ENCODE data around the gene TAF7.
"Not testable (repeated sequence)": the region's sequence is repeated elsewhere in the genome, so short reads cannot be mapped to it uniquely, and the experiment has no call there.

Gene TAF7

GRCh38 chr5:141328231-141328630 lies 7.6 kb upstream of the TAF7 start:
- no peak for TF ChIP-seq CTCF (IDR thresholded peaks at IDR 0.05)
- no peak for TF ChIP-seq ZFX (IDR thresholded peaks at IDR 0.05; ENCODE audit: borderline replicate concordance)
- no peak overlapping the region for H3K27ac ChIP-seq

GRCh38 chr5:141326088-141326854 lies 5.7 kb upstream of the TAF7 start:
- H3K27ac ChIP-seq, result peak overlapping the region; percentile 32; the same call in 1 of the 2 replicates
- peak; percentile 92 for TF ChIP-seq CTCF (IDR thresholded peaks at IDR 0.05)
- TF ChIP-seq ZFX (IDR thresholded peaks at IDR 0.05; ENCODE audit: borderline replicate concordance), result no peak

- H3K27ac ChIP-seq, result no peak overlapping the region
- TF ChIP-seq CTCF (IDR thresholded peaks at IDR 0.05) (no peak), ZFX (IDR thresholded peaks at IDR 0.05; ENCODE audit: borderline replicate concordance) (no peak)
Measured at GRCh38 chr5:141322261-141322660, 1.7 kb upstream of the TAF7 start.

- peak overlapping the region; percentile 90; the same call in 1 of the 2 replicates for H3K27ac ChIP-seq
- TF ChIP-seq CTCF (IDR thresholded peaks at IDR 0.05), result no peak
- no peak for TF ChIP-seq ZFX (IDR thresholded peaks at IDR 0.05; ENCODE audit: borderline replicate concordance)
Measured at GRCh38 chr5:141319699-141320098, 885 bp downstream of the TAF7 start.

DNA sequence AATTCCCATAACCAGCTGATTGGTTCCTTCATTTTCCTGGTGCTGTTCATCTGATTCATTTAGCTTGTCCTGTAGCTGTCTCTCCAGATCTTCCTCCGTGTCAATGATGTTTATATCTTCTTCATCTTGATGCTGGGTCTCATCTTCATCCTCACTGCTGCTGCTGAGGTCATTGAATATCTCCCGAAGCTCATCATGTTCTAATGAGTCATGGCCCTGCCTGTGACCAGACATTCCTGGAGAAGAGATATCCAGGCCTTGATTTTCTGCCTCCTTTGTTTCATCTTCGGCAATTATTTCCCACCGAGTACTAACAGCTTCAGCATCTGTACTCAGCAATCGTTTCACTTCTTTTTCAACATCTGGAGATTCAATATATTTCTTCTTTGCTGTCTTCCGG lies 1.4 kb downstream of the TAF7 start:
- TF ChIP-seq CTCF (IDR thresholded peaks at IDR 0.05) (no peak), ZFX (IDR thresholded peaks at IDR 0.05; ENCODE audit: borderline replicate concordance) (no peak)
- no peak overlapping the region for H3K27ac ChIP-seq

- H3K27ac ChIP-seq, result not testable (repeated sequence)
Measured at GRCh38 chr5:141316963-141317362, 3.6 kb downstream of the TAF7 start.

- no peak overlapping the region for H3K27ac ChIP-seq
- TF ChIP-seq ZFX (IDR thresholded peaks at IDR 0.05; ENCODE audit: borderline replicate concordance) (no peak), CTCF (IDR thresholded peaks at IDR 0.05) (no peak)
Measured at GRCh38 chr5:141313711-141314110, 6.9 kb downstream of the TAF7 start.

DNA sequence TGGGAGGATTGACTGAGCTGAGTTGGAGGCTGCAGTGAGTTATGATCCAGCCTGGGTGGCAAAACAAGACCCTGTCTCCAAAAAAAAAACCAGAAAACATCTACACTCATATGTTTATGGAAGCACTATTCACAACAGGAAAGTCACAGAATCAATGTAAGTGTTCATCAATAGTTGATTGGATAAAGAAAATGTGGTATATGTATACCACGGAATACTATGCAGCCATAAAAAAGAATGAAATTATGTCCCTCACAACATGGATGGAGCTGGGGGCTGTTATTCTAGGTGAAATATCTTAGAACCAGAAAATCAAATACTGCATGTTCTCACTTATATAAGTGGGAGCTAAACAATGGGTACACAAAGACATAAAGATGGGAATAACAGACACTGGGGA lies 14.0 kb downstream of the TAF7 start:
- TF ChIP-seq CTCF (IDR thresholded peaks at IDR 0.05) (no peak), ZFX (IDR thresholded peaks at IDR 0.05; ENCODE audit: borderline replicate concordance) (no peak)
- H3K27ac ChIP-seq, result no peak overlapping the region
